Esophagus squamous epithelium (tissue), 4 donors: Measurements from ENCODE around the gene GUCY2D.

Source experiments
- POLR2A ChIP-seq, 4 donors: fragments of 450-650 bp; IDR thresholded peaks; one replicate each; pipeline ENCODE4 v1.6.1; 2017; ENCODE audit warnings: antibody characterized with exemption in 4 of 4, mild to moderate bottlenecking in 4 of 4, moderate library complexity in 3 of 4
- TF ChIP-seq, protein P1 (sequence below), 6 experiments: fragments of 450-650 bp in 4 of 6; fragments of 200-600 bp in 2 of 6; sonication (generic) in 2 of 6; IDR thresholded peaks; one replicate each; pipeline ENCODE4 v1.5.1; 2016 to 2019; ENCODE audit warnings: antibody characterized with exemption in 6 of 6, mild to moderate bottlenecking in 4 of 6, moderate library complexity in 4 of 6

GRCh38 chr17:8053600-8053999 is 51.2 kb downstream of the GUCY2D start:
- TF ChIP-seq POLR2A (IDR thresholded peaks at IDR 0.05): no peak
- TF ChIP-seq, protein P1, sequence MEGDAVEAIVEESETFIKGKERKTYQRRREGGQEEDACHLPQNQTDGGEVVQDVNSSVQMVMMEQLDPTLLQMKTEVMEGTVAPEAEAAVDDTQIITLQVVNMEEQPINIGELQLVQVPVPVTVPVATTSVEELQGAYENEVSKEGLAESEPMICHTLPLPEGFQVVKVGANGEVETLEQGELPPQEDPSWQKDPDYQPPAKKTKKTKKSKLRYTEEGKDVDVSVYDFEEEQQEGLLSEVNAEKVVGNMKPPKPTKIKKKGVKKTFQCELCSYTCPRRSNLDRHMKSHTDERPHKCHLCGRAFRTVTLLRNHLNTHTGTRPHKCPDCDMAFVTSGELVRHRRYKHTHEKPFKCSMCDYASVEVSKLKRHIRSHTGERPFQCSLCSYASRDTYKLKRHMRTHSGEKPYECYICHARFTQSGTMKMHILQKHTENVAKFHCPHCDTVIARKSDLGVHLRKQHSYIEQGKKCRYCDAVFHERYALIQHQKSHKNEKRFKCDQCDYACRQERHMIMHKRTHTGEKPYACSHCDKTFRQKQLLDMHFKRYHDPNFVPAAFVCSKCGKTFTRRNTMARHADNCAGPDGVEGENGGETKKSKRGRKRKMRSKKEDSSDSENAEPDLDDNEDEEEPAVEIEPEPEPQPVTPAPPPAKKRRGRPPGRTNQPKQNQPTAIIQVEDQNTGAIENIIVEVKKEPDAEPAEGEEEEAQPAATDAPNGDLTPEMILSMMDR (IDR thresholded peaks at IDR 0.05): no peak
